ENCODE measurements around the gene TMBIM1.
A peak's percentile ranks its signal among the peaks of the same experiment; 100 is the strongest.

The TMBIM1 gene

GRCh38 chr2:218292048-218293014 lies at the start of gene TMBIM1:
TSS of gene TMBIM1 (minus strand) at chr2:218292503. CDS start at chr2:218282141, 10,362 bp downstream.
- peak; percentile 71 for DNase-seq

- no peak for DNase-seq
Observed at GRCh38 chr2:218341381-218341780, 49.1 kb upstream of the TMBIM1 start.

GRCh38 chr2:218340656-218341055 lies 48.4 kb upstream of the TMBIM1 start:
- DNase-seq, result no peak

GRCh38 chr2:218334531-218334930 lies 42.2 kb upstream of the TMBIM1 start:
- no peak for DNase-seq

GRCh38 chr2:218332920-218333645 lies 40.8 kb upstream of the TMBIM1 start:
- DNase-seq, result no peak

- DNase-seq, result no peak
Observed at GRCh38 chr2:218332288-218332687, 40.0 kb upstream of the TMBIM1 start.

- DNase-seq, result no peak
Observed at GRCh38 chr2:218331745-218332144, 39.4 kb upstream of the TMBIM1 start.

- DNase-seq, result no peak
Observed at GRCh38 chr2:218329826-218330593, 37.7 kb upstream of the TMBIM1 start.

- DNase-seq, result peak; percentile 33
Observed at GRCh38 chr2:218329027-218329825, 36.9 kb upstream of the TMBIM1 start.

GRCh38 chr2:218328294-218328693 lies 36.0 kb upstream of the TMBIM1 start:
- no peak for DNase-seq

- DNase-seq, result no peak
Observed at GRCh38 chr2:218327451-218328210, 35.3 kb upstream of the TMBIM1 start.

GRCh38 chr2:218326315-218326714 lies 34.0 kb upstream of the TMBIM1 start:
- DNase-seq, result no peak

- DNase-seq, result no peak
Observed at GRCh38 chr2:218325566-218326160, 33.4 kb upstream of the TMBIM1 start.

- DNase-seq, result peak; percentile 37
Observed at GRCh38 chr2:218323526-218324472, 31.5 kb upstream of the TMBIM1 start.

GRCh38 chr2:218322768-218323525 lies 30.6 kb upstream of the TMBIM1 start:
- peak; percentile 96 for DNase-seq

- DNase-seq, result no peak
Observed at GRCh38 chr2:218320704-218321336, 28.5 kb upstream of the TMBIM1 start.

GRCh38 chr2:218319813-218320365 lies 27.6 kb upstream of the TMBIM1 start:
- peak; percentile 19 for DNase-seq

- no peak for DNase-seq
Observed at GRCh38 chr2:218318241-218318640, 25.9 kb upstream of the TMBIM1 start.
